LHCN-M2 (cell line): ENCODE results near the gene LCN9. TPM values are rescaled to one million over a fixed set of nuclear protein-coding genes. Genes with fewer than 3 reads are reported as not detected.
"Not testable (repeated sequence)": the region's sequence is repeated elsewhere in the genome, so short reads cannot be mapped to it uniquely, and the experiment has no call there.

Source experiments
- DNase-seq: peaks from one replicate; pipeline ENCODE4 v3.0.0-alpha.2; 2012; ENCODE audit warnings: low read depth
- total RNA-seq: library from RNA; depleted of rRNA; stranded (reverse); fragments of >200 nt; gene quantifications from 2 replicates; pipeline ENCODE4 v1.2.3, GENCODE V29; 2014

The LCN9 gene
- total RNA-seq, 1 experiment from 2014 or later = not detected

DNA sequence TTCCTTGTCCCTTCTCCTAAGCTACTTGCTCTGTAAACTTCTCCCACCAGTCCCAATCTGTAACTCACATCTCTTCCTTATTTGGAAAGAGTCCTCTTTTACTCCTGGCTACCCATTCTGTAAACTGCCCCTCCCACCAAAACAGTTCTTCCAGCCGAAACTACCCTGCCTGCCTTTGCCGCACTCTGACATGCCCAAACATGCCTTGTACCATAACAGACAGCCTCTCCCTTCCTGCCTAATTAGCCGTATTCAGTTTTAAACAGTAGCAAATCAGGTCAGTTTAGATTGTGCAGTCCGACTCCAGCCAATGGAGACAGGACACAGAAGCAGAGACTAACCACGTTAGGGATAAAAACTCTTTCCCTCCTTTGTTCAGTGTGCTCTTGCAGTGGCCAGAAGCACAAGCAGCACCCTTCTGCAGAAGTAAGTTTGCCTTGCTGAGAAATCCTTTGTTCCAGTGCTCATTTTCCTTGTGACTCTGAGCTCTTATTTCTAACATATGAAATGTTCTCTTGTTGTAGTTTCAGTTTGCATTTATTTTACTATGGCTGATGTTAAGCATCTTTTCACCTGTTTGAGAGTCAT lies 18.4 kb upstream of the LCN9 start:
- no peak for DNase-seq

DNA sequence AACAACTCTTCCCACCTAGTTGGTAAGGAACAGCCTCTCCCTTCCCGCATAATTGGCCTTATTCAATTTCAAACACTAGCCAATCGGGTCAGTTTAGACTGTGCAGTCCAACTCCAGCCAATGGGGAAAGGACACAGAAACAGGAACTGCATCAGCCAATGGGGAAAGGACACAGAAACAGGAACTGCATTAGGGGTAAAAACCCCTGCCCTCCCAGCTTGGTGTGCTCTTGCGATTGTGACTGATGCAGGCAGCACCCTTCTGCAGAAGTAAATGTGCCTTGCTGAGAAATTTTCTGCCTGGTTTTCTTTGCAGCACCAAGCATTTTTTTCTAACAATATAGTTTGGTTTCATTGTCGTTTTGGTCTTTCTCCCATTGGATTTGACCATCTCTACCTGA lies 15.2 kb upstream of the LCN9 start:
- no peak for DNase-seq

DNA sequence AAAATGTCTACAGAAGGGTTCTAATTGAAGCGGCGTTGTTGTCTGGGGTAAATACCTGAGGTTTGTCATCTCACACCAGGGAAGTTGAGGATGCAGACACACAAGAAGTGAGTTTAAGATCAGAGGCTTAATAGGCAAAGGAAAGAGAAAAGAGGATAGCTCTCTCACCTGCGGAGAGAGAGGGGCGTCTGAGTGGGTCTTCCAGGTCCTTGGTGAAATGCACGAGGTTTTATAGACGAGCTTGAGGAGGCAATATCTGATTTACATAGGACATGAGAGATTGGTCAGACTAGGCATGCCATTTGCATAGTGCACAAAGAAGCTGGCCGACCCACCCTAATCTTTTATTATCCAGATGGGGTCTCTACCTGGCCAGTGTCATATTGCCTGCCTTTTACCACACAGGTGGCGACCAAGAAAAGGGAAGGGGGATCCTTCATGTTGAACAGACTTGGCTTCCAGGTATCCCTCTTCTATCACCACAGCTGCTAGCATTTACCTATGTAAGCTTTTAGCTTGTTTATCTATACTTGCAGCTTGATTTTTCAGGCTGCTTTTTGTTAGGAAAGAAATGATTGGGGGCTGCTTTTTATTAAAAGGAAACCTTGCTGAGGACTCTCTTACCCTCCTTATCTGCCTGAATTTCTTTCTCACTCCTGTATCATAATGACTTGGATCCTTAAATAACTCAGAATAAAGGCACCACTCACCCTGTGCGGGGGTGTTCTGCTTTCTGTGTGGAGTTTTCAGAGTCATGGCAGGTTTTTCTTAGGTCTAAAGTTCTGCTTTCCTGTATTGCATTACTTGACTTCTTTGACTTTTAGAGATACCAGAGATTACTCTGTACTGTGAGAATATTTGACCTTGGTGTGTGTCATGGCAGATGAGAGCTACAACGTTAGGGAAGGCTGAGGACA lies 14.4 kb upstream of the LCN9 start:
- no peak for DNase-seq

DNA sequence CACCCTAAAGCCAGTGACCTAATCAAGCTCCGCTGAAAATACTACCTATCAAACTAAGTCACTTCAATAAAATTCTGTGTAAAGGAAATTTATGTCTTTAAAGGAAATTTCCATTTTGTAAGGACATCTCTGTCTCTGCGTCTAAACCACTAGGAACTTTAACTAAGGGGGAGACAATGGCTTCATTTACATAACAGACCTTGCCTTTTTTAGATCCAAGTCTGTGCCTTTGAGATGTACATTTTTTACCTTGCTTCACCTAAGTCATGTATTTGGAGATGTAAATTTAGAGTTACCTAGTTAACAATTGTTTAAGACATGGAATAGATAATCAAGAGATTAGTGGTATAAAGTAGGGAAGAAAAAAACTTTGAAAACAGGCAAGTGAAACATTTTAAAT lies 13.6 kb upstream of the LCN9 start:
- DNase-seq = no peak

DNA sequence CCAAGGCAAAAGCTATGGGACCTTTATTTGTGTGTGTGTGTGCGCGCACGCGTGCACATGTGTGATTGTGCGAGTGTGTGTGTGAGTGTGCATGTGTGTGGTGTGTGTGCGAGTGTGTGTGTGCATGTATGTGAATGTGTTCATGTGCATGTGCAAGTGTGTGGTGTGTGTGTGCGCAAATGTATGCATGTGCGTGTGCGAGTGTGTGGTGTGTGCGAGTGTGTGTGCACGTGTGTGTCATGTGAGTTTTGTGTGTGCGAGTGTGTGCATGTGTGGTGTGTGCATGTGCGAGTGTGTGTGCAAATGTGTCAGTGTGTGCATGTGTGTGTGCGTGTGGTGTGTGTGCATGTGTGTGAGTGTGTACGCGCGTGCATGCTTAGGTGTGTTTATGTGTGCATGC lies 12.7 kb upstream of the LCN9 start:
- no peak for DNase-seq

DNA sequence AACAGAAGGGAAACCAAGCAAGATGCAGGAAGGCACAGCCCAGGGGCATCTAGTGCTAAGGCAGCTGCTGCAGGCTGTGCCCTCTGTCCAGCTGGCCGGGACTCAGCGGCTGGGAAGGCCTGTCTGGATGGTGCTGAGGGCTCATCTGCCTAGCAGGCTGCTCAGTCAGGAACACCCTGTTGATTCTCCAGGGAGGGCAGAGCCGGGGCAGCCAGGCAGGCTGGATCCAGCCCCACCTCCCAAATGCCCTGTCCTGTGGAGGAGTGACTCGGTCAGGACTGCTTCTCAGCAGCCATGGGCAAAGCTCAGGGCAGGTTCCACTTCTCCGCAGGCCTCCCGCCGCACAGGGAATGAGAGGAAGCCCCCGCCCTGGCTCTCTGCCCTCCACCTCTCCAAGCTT lies 7.8 kb upstream of the LCN9 start:
- DNase-seq = no peak

DNA sequence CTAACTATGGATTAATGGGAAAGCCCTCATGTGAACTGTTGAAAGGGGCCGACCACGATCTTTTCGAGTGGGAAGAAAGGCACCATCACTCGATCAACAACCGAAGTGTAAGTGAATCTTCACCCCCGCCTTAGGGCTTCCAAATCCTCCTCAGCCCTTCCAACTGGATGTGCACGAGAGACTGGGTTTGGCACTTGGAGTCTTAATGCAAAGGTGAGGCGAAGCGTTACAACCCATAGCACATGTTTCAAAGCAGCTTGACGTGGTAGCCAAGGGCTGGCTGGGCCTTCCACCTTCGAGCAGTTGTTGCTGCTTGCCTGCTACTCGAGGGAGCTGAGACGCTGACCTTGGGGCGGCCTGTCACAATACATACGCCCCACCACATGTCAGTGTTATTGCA lies 5.7 kb upstream of the LCN9 start:
- no peak for DNase-seq

DNA sequence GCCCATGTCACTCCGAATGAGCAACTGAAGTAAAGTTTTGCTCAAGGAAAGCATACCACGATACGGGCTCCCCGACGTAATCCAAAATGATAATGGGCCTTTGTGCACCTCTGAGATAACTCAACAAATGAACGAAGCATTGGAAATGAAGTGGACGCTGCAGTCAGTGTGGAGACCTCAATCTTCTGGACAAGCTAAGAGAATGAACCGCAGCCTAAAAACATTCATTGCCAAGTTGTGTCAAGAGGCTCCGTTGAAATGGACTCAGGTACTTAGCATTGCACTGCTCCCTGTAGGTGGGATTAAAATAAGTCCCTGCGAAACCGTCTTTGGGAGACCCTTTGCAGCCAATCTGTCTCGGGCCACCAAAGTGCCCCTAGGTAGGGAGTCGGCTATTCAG lies 3.9 kb upstream of the LCN9 start:
- no peak for DNase-seq

DNA sequence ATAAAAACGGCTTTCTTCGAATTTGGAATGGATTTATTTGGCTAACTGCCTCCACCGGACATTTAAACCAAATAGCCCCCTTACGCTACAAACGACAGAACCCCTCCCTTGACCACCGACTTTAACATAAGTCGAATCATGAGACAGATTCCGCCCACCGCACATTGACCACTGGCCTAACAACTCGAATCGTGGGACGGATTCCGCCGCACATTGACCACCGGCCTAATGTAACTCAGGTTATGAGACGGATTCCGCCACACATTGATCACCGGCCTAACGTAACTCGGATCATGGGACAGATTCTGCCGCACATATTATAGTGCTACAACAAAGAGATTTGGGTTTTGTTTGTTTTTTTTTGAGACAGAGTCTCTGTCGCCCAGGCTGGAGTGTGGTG lies 2.7 kb upstream of the LCN9 start:
- no peak for DNase-seq

DNA sequence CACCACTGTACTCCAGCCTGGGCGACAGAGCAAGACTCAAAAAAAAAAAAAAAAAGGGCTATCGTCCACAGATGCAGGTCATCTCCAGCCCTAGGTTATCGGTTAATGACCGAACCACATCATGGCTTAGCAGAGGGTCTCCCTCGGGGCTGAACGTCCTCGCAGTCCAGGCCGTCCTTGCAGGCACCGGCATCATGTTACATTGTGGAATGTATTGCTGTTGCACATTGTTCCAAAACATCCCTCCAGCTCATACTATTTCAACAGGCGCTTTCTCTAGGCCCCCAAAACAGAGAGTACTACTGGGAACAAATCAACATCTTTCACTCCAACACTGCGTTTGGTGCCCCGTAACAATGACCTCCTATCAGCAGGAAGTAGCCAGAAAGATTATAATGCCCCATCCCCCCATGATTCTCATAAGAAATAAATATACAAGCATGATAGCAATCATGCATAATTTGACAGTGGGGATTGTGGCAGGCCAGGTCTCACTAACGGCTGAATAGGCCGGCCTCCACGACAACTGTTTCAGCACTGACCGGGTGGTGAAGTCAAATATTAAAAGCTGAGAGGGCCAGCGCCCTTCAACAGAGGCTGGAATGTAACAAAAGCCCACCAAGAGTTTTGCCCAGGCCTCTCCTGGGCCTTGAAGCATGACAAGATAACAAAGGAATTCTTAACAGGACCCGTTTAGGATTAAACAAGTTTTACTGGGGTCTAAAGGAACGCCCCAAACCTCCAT lies 1.1 kb upstream of the LCN9 start:
- peak; percentile 11 for DNase-seq

DNA sequence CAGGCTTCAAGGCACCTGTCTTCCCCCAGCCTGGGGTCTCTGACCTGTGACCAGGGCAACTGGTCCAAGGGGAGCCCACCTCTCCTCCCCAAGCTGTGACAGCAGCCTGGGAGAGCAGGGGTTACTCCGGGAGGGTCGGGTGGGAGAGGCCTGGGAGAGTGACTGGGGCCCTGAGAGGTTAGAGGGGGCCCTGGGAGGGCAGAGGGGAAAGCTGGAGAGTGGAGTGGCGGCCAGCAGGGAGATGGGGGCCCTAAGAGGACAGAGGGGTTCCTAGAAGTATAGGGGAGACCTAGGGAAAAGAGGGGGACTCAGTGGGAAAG lies 302 bp downstream of the LCN9 start:
- DNase-seq = no peak

DNA sequence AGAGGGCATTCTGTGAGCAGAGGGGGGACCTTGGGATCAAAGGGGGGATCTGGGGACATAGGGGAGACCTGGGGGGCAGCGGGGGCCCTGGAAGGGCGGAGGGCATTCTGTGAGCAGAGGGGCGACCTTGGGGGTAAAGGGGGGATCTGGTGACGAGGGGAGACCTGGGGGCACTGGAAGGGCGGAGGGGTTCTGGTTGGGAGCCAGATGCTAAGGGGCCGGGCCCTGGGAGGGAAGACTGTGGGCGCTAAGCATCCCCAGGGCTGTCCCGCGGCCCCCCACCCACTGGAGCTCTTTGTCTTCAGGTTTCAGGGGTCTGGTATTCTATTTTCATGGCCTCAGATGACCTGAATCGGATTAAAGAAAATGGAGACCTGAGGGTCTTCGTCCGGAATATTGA lies 748 bp downstream of the LCN9 start:
- no peak for DNase-seq

DNA sequence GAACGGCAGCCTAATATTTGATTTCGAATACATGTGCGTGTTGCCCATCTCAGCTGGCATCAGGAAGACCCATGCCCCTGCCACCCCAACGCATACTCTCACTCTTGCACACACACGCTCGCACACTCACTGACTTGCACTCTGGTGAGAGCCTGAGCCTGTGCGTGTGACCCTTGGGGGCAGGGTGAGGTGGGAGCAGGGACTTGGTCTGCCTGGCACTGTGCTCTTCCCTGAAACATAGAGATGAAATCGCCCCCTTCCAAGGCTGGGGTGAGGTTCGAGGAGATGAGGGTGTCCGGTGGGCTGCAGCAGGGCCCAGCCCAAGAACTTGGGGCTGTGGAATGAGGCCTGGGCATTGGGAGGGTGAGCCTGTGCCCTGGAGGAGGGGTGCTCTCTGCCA lies 1.2 kb downstream of the LCN9 start:
- DNase-seq = no peak

DNA sequence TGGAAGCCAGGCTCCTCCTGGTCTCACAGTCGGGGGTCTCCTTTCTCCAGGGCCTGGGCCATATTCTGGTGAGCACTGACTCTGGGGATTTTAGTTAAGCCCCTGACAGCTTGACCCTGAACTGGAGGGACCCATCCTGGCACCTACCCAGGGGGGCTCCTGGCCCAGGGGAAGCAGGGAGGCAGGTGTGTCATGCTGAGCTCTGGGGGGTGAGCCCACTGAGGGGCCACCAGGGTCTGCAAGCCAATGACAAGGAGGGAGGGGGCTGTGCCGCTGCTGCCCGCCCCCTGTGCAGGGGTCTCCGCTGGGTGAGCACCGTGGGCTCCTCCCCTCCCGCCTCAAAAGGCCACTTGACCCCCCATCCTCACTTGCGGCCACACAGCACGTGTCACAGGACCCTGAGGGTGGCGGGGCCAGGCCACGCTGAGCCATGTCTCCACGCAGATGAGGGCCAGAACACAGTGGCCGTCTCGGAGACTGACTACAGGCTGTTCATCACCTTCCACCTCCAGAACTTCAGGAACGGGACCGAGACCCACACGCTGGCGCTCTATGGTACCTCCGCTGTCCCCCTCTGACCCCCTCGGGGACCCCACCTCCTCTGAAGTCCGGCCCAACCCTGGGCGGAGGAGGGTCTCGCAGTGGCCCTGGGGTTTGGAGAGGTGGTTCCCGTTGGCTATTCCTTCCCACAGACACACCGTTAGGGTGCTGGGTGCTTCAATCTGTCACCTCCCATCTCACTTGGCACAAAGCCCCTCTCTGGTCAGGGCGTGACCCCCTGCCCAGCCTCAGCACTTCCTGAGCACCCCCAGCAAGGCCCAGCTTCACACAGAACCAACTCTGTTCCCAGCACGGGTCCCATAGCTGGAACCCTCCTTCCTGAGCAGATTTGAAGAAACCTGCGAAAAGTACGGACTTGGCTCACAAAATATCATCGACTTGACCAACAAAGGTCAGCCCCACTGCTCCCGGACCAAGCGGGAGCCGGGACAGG lies 2.0 kb downstream of the LCN9 start:
- DNase-seq = no peak

DNA sequence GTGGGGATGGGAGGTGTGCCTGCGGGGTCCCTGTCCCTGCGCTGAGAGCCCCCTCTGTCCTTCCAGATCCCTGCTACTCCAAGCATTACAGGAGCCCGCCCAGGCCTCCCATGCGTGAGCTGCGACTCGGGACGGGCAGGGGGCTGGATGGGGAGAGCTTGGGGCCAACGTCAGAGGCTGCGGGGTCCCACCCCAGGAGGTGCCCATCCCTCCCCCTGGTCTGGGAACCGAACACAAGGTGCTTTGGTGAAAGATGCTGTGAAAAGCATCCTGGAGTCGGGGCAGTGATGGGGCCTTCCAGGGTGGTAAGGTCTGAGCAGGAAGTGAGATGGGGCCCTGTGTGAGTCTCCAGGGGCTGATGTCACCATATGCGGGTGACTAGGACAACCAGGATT lies 2.7 kb downstream of the LCN9 start:
- no peak for DNase-seq

DNA sequence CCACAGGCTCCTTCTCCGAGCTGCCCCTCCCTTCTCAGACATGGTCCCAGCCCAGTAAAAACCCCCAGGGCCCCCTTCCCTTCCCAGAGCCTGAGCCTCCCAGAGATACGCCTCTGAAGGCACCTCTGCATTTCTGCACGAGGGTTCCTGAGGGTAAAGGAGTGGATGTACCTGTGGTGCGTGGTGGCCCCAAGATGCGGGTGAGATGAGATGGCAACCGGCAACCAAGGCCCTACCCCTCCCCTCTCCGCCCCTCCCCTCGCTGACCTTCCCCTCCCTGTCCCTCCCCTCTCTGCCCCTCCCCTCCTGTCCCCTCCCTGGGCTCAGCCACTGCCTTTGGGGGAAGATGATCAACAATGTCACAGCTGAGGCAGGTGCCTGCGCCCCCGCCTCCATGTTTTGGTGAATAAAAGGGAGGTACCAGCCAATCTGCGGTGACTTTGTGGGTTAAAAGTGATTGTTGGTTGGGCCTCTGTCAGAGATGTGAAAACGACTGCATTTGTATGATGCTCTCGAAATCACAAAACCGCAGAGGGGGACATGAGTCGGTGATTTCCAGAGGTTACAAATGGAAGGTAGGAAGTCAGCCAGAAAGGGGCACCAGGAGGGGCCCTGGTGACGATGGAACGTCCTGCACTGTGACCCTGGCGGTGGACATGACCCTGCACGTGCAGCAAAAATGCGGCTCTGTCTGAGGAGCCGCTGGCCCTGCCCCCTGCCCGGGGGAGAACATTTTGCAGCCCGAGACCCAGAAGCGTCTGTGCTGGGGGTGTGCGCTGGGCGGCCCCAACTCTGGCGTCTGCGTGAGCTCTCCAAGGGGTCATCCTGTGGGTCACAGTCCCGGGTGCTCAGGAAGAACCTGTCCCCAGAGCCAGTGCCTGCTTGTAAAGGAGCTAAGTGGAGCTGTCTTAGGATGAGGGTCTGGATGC lies 3.7 kb downstream of the LCN9 start:
- DNase-seq = no peak

DNA sequence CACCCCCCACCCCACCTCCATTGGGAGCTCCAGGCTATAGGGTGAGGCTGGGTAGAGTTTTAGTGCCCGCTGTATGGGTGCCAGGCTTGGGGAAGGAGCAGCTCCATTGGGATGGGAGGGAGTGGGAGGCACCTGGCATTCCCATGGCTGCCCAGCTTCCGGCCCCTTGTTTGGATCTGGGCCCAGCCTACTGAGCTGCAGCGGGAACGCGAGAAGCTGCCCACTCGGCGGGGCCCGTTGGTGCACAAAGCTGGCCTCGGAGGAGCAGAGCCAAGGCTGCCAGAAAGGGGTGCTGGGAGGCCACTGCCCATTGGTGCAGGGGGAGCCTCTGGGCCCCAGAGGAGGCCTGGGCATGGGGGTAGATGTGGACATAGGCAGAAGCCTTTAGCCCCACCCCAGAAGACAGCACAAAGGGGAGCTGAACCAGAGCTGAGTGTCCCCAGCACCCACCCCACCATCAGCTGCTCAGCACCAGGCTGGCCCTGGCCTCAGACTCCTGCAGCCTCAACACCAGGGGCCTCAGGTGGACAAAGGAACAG lies 4.4 kb downstream of the LCN9 start:
- DNase-seq = no peak

DNA sequence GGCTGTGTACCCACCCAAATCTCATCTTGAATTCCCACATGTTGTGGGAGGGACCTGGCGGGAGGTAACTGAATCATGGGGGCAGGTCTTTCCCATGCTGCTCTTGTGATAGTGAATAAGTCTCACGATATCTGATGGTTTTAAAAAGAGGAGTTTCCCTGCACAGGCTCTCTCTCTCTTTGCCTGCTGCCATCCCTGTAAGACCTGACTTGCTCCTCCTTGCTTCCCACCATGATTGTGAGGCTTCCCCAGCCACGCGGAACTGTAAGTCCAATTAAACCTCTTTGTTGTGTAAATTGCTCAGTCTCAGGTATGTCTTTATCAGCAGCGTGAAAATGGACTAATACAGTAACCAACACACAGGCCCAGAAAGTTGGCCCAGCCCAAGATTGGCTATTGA lies 5.9 kb downstream of the LCN9 start:
- DNase-seq = not testable (repeated sequence)

DNA sequence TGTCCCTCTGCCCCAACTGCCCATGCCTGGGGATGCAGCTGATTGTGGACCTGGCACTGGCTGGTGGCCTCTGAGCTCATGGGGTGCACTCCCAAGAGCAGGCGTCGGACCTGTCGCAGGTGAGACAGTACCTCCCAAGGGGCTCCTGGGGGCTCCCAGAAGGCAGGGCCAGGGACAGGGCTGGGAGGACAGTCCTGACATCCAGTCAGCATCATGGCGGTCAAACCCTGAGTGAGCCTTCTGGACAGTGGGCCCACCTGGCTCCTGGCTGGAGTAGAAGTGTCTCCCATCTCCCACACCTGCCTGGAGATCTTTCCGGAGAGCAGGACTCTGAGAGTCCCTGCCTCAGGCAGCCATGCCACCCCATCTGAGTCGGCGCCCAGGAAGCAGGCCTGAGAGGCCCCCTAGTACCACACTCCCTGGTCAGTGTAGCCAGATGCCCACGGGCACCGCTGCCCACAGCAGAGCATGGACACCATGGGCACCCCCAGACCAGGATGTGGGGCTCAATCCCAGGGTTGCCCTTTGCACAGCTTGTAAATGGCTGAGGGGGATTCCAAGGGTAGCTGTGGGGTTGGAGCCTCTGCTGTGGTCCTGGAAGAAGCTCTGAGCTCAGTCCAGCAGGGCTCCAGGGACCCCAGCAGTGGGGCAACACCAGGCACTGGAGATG lies 6.6 kb downstream of the LCN9 start:
- DNase-seq = no peak
